ENCODE data around the gene ELFN1.

The ELFN1 gene

GRCh38 chr7:1705856-1706255 is 35.8 kb downstream of the ELFN1 start:
- Histone ChIP-seq H3K4me2 (ENCODE audit: low read depth, low read length, poor library complexity, severe bottlenecking) (no peak overlapping the region), H3K27me3 (ENCODE audit: low read length) (no peaks in the 10 kb centered on the region; the same call in 1 of the 2 replicates), H3K9me3 (ENCODE audit: insufficient read depth, low read length) (peaks cover 11% of the 10 kb centered on the region; the same call in 1 of the 2 replicates), H3K9me2 (replicated peaks; ENCODE audit: insufficient read depth, low read length) (no peaks in the 10 kb centered on the region), H3K9ac (ENCODE audit: low read length) (no peak overlapping the region), H3K4me3 (ENCODE audit: insufficient read depth, low read length, poor library complexity, severe bottlenecking) (no peak overlapping the region), H3K79me2 (ENCODE audit: insufficient read depth, low read length) (no peaks in the 10 kb centered on the region), H4K20me1 (ENCODE audit: low read depth, low read length) (no peaks in the 10 kb centered on the region), H3F3A (ENCODE audit: insufficient read depth) (no peaks in the 10 kb centered on the region), H3K27ac (ENCODE audit: low read depth, low read length) (no peak overlapping the region), H3K36me3 (ENCODE audit: low read length) (no peaks in the 10 kb centered on the region), H2AFZ (ENCODE audit: low read depth, low read length, severe bottlenecking) (no peak overlapping the region)
- no peak for TF ChIP-seq EZH2phosphoT487 (conservative IDR thresholded peaks at IDR 0.05; ENCODE audit: low read length)
- TF ChIP-seq CTCF (IDR thresholded peaks at IDR 0.05; ENCODE audit: insufficient read depth, low read length, poor library complexity, severe bottlenecking): no peak

- no peaks in the 10 kb centered on the region for H4K20me1 ChIP-seq (ENCODE audit: low read depth, low read length)
- H3K4me3 ChIP-seq (ENCODE audit: insufficient read depth, low read length, poor library complexity, severe bottlenecking): no peak overlapping the region
- TF ChIP-seq CTCF (IDR thresholded peaks at IDR 0.05; ENCODE audit: insufficient read depth, low read length, poor library complexity, severe bottlenecking) (no peak), EZH2phosphoT487 (conservative IDR thresholded peaks at IDR 0.05; ENCODE audit: low read length) (no peak)
- H2AFZ ChIP-seq (ENCODE audit: low read depth, low read length, severe bottlenecking): no peak overlapping the region
- H3K4me2 ChIP-seq (ENCODE audit: low read depth, low read length, poor library complexity, severe bottlenecking): no peak overlapping the region
- H3F3A ChIP-seq (ENCODE audit: insufficient read depth): no peaks in the 10 kb centered on the region
- no peak overlapping the region for H3K27ac ChIP-seq (ENCODE audit: low read depth, low read length)
- peaks cover 11% of the 10 kb centered on the region; the same call in 1 of the 2 replicates for H3K9me3 ChIP-seq (ENCODE audit: insufficient read depth, low read length)
- no peaks in the 10 kb centered on the region for H3K9me2 ChIP-seq (replicated peaks; ENCODE audit: insufficient read depth, low read length)
- no peaks in the 10 kb centered on the region for H3K79me2 ChIP-seq (ENCODE audit: insufficient read depth, low read length)
- no peaks in the 10 kb centered on the region; the same call in 1 of the 2 replicates for H3K27me3 ChIP-seq (ENCODE audit: low read length)
- no peak overlapping the region for H3K9ac ChIP-seq (ENCODE audit: low read length)
- H3K36me3 ChIP-seq (ENCODE audit: low read length): no peaks in the 10 kb centered on the region
Measured at GRCh38 chr7:1706381-1706720, 36.3 kb downstream of the ELFN1 start.

DNA sequence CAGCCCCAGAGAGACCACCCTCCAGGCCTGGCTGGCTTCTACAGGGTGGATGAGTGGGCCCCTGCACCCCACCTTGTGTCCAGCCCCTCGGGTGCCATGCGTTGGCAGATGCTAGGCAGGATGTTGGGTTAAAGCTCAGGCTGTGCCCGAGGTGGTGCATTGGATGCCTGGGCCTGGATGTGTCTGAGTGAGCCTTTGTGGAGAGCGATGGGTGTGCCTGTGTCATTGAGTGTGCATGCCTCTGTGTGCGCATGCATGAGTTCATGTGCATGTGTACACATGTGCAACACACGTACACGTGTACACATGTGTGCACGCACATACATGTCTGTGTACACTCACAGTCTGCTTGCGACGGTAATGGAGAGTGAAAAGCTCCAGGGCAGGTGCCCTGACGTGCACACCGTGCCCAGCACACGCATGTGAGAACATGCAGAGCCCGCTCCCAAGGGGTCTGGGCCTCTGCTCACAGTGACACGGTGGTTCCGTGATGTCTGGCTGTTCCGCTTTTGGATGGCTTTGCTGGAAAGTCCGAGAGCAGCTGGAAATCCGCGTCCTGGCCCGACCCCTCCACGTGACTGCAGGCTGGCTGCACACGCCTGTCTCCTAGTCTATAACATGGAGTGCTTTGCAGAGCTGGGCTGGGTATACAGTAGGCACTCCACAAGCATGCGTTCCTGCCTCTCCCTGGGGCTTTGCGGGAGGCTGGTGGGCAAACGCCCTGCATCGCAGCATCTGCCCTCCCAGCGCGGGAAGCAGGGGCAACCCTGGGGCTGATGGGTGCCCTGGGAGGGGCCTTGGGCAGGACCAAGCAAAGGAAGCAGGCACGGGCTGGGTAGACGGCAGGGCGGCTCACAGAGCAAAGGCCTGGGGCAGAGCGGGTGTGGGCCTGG is 36.9 kb downstream of the ELFN1 start:
- Histone ChIP-seq H3K27ac (ENCODE audit: low read depth, low read length) (no peak overlapping the region), H3K4me2 (ENCODE audit: low read depth, low read length, poor library complexity, severe bottlenecking) (no peak overlapping the region), H3K9me2 (replicated peaks; ENCODE audit: insufficient read depth, low read length) (no peaks in the 10 kb centered on the region), H3K9me3 (ENCODE audit: insufficient read depth, low read length) (peaks cover 11% of the 10 kb centered on the region; the same call in 1 of the 2 replicates), H3K4me3 (ENCODE audit: insufficient read depth, low read length, poor library complexity, severe bottlenecking) (no peak overlapping the region), H3F3A (ENCODE audit: insufficient read depth) (no peaks in the 10 kb centered on the region), H2AFZ (ENCODE audit: low read depth, low read length, severe bottlenecking) (no peak overlapping the region), H3K9ac (ENCODE audit: low read length) (no peak overlapping the region), H4K20me1 (ENCODE audit: low read depth, low read length) (no peaks in the 10 kb centered on the region), H3K27me3 (ENCODE audit: low read length) (no peaks in the 10 kb centered on the region; the same call in 1 of the 2 replicates), H3K36me3 (ENCODE audit: low read length) (no peaks in the 10 kb centered on the region), H3K79me2 (ENCODE audit: insufficient read depth, low read length) (no peaks in the 10 kb centered on the region)
- TF ChIP-seq CTCF (IDR thresholded peaks at IDR 0.05; ENCODE audit: insufficient read depth, low read length, poor library complexity, severe bottlenecking) (no peak), EZH2phosphoT487 (conservative IDR thresholded peaks at IDR 0.05; ENCODE audit: low read length) (no peak)
